ENCODE measurements around the gene ALG2.
A peak's percentile ranks its signal among the peaks of the same experiment; 100 is the strongest.

Gene ALG2

GRCh38 chr9:99171225-99172123 lies 50.3 kb downstream of the ALG2 start:
- peak; percentile 79 for DNase-seq

GRCh38 chr9:99169982-99170761 lies 51.6 kb downstream of the ALG2 start:
- DNase-seq: peak; percentile 91

DNA sequence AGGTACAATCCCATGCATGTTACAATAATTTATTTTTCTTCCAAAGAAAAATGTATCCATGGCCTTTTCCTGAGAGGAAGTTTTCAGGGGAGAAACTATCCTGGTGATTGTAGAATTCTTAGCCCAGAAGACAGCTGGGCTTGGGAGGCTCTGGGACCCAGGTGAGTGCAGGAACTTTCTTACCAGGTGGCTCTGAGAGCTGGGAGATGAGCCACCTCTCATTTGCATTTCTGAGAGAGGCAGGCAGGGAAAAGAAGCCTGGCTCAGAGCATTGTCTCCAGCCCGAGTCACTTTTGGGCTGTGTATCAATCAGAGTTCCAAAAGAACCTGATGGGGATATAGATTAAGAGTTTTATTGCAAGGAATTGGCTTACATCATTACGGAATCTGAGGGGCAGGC lies 52.7 kb downstream of the ALG2 start:
- DNase-seq: no peak

- no peak for DNase-seq
These were observed 54.0 kb downstream of the ALG2 start for GRCh38 chr9:99167694-99168093.

GRCh38 chr9:99167119-99167518 lies 54.6 kb downstream of the ALG2 start:
- DNase-seq: no peak

Measured in eye (tissue), 1 donor.